WTC11 (cell line): Measurements from ENCODE around the gene NOA1.

Experiments used
- CREM ChIP-seq: sonication (generic); formaldehyde crosslinking; IDR thresholded peaks from 2 replicates; pipeline ENCODE4 v1.8.1; 2022; ENCODE audit warnings: mild to moderate bottlenecking, missing genetic modification reagents, moderate library complexity
- TF ChIP-seq, protein P1 (sequence below): sonication (generic); formaldehyde crosslinking; IDR thresholded peaks from 2 replicates; pipeline ENCODE4 v1.8.1; 2023; ENCODE audit warnings: mild to moderate bottlenecking, moderate library complexity, missing genetic modification reagents
- TF ChIP-seq, protein P2 (sequence below): fragments of 200-600 bp; IDR thresholded peaks from 2 replicates; pipeline ENCODE4 v1.8.0; 2022; ENCODE audit warnings: antibody characterized with exemption

DNA sequence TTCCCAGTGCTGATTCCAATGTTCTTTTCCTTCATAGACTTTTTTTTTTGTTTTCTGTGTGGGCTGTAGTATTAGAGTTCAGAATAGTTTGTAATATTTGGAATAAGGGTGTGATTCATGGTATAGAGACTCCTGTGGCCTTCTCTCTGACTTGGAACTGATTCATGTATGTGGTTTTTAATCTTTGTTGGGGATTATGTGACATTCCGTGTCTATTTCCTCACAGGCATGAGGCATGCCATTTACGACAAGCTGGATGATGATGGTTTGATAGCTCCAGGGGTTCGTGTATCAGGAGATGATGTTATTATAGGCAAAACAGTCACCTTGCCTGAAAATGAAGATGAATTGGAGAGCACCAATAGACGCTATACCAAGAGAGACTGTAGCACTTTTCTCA, 45.7 kb upstream of the NOA1 start:
- TF ChIP-seq, protein P1, sequence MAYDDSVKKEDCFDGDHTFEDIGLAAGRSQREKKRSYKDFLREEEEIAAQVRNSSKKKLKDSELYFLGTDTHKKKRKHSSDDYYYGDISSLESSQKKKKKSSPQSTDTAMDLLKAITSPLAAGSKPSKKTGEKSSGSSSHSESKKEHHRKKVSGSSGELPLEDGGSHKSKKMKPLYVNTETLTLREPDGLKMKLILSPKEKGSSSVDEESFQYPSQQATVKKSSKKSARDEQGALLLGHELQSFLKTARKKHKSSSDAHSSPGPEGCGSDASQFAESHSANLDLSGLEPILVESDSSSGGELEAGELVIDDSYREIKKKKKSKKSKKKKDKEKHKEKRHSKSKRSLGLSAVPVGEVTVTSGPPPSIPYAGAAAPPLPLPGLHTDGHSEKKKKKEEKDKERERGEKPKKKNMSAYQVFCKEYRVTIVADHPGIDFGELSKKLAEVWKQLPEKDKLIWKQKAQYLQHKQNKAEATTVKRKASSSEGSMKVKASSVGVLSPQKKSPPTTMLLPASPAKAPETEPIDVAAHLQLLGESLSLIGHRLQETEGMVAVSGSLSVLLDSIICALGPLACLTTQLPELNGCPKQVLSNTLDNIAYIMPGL (CRISPR knock-in tag) = no peak
- TF ChIP-seq, protein P2, sequence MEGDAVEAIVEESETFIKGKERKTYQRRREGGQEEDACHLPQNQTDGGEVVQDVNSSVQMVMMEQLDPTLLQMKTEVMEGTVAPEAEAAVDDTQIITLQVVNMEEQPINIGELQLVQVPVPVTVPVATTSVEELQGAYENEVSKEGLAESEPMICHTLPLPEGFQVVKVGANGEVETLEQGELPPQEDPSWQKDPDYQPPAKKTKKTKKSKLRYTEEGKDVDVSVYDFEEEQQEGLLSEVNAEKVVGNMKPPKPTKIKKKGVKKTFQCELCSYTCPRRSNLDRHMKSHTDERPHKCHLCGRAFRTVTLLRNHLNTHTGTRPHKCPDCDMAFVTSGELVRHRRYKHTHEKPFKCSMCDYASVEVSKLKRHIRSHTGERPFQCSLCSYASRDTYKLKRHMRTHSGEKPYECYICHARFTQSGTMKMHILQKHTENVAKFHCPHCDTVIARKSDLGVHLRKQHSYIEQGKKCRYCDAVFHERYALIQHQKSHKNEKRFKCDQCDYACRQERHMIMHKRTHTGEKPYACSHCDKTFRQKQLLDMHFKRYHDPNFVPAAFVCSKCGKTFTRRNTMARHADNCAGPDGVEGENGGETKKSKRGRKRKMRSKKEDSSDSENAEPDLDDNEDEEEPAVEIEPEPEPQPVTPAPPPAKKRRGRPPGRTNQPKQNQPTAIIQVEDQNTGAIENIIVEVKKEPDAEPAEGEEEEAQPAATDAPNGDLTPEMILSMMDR = no peak
- no peak for TF ChIP-seq CREM (CRISPR knock-in tag)
